Activated CD8-positive, alpha-beta memory T cell treated with anti-CD3 and anti-CD28 coated beads, Interleukin-2, amount 50 U/mL, for 48 hours (primary cell): ENCODE data around the gene RNF214.
"Not testable (repeated sequence)": the region's sequence is repeated elsewhere in the genome, so short reads cannot be mapped to it uniquely, and the experiment has no call there.

ENCODE experiments used
- DNase-seq: peaks from one replicate; pipeline ENCODE4 v3.0.0-alpha.2; 2020

Gene RNF214

GRCh38 chr11:117318738-117319137 is 86.3 kb downstream of the RNF214 start:
- DNase-seq = no peak

- no peak for DNase-seq
Measured at GRCh38 chr11:117319214-117319840, 86.9 kb downstream of the RNF214 start.

GRCh38 chr11:117327255-117327566 is 94.7 kb downstream of the RNF214 start:
- DNase-seq = not testable (repeated sequence)

DNA sequence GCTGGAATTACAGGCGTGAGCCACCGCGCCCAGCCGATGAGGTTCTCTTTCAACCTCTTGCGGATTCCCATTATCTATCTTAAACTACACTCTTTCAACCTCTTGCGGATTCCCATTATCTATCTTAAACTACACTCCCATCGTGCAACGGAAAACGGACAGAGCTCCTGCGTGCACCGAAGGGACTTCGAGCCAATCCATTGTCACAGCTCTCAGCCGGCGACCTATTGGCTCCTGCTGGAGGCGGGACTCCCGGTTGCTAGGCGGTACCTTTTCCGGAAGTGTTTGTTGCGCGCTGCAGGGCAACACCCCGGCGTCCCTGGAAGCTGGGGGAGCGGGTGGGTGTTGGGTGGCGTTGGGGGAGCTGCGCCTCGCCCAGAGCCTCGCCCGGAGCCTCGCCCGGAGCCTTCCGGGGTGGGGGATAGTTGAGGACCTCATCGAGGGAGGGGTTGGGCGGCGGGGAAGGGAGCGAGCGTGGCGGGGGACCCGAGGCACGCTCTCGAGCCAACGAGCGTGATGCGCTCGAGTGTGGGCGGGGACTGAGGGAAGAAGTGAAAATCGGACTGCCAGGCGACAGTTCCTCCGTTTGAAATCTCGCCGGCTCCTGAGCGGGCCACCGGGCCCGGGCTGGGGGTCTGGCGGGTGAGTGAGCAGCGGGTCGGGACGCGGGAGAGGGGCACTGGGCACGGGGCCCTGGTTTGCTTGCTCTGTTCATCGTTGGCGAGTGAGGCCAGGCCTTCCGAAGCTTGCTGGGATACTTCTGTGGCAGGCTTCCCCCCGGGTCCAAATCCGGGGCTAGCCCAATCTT is 95.3 kb downstream of the RNF214 start, which contains the start of gene CEP164:
CEP164 (plus strand) TSS at position 288 of the 808 bp plus-strand sequence. CDS start 10,733 bp downstream, outside the sequence.
- peak; percentile 93 for DNase-seq

GRCh38 chr11:117328375-117329010 is 96.0 kb downstream of the RNF214 start:
- DNase-seq = peak; percentile 54

DNA sequence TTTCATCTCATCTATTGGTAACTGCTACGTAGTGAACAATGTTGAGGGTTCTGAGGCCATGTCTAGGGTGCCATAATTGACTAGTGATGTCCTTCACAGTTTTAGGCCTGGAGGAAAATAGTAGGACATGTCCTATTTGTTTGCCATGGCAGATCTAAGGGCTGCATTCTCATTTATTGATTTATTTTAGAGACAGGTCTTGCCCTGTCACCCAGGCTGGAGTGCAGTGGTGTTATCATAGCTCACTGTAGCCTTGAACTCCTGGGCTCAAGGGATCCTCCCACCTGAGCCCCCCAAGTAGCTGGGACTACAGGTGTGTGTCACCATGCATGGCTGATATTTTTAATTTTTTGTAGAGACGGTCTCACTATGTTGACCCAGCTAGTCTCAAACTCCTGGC is 100.4 kb downstream of the RNF214 start:
- DNase-seq = no peak

DNA sequence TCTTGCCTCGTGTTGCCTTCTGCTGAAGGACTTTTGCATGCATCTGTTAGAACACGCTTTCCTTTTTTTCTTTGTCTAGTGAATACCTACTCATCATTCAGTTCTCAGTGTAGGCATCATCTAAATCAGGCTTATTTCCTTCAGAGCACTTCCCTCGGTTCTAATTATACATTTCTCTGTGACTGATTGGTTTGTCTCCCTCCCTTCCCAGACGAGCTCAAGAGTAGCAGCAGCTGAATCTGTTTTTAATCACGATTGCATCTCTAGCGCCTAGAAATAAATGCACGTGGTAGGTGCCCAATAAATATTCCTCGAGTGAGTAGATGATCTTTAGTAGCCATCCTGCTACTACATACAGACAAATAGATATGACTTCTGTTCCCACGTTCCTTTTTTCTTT is 101.4 kb downstream of the RNF214 start:
- DNase-seq = no peak

- no peak for DNase-seq
Measured at GRCh38 chr11:117334896-117335295, 102.4 kb downstream of the RNF214 start.

GRCh38 chr11:117335399-117335798 is 102.9 kb downstream of the RNF214 start:
- DNase-seq = no peak
